Measurements from ENCODE around the gene EYS.

Gene EYS

GRCh38 chr6:65707126-65707826, at the start of gene EYS:
Gene EYS (minus strand): TSS chr6:65707226. CDS start chr6:65495410, 211,816 bp downstream.
- no peak for DNase-seq (ENCODE audit: low read depth in 3 of 3)

GRCh38 chr6:65746302-65746701, 39.3 kb upstream of the EYS start:
- no peak for DNase-seq (ENCODE audit: low read depth in 3 of 3)

GRCh38 chr6:65745614-65746013, 38.6 kb upstream of the EYS start:
- DNase-seq (ENCODE audit: low read depth in 3 of 3) = no peak

- DNase-seq (ENCODE audit: low read depth in 3 of 3) = no peak
These were observed 22.0 kb upstream of the EYS start for GRCh38 chr6:65728879-65729479.

- DNase-seq (ENCODE audit: low read depth in 3 of 3) = no peak
These were observed 12.1 kb upstream of the EYS start for GRCh38 chr6:65719101-65719500.

GRCh38 chr6:65711531-65711930, 4.5 kb upstream of the EYS start:
- no peak for DNase-seq (ENCODE audit: low read depth in 3 of 3)

- no peak for DNase-seq (ENCODE audit: low read depth in 3 of 3)
These were observed 2.2 kb upstream of the EYS start for GRCh38 chr6:65709099-65709830.

- no peak for DNase-seq (ENCODE audit: low read depth in 3 of 3)
These were observed 1.1 kb upstream of the EYS start for GRCh38 chr6:65708162-65708561.

- no peak for DNase-seq (ENCODE audit: low read depth in 3 of 3)
These were observed 590 bp downstream of the EYS start for GRCh38 chr6:65706436-65706835.

- no peak for DNase-seq (ENCODE audit: low read depth in 3 of 3)
These were observed 5.7 kb downstream of the EYS start for GRCh38 chr6:65701325-65701724.

- no peak for DNase-seq (ENCODE audit: low read depth in 3 of 3)
These were observed 6.5 kb downstream of the EYS start for GRCh38 chr6:65700561-65700960.

- no peak for DNase-seq (ENCODE audit: low read depth in 3 of 3)
These were observed 14.9 kb downstream of the EYS start for GRCh38 chr6:65692109-65692508.

GRCh38 chr6:65680232-65680631, 26.8 kb downstream of the EYS start:
- DNase-seq (ENCODE audit: low read depth in 3 of 3) = no peak

GRCh38 chr6:65671922-65672321, 35.1 kb downstream of the EYS start:
- DNase-seq (ENCODE audit: low read depth in 3 of 3) = no peak

- no peak for DNase-seq (ENCODE audit: low read depth in 3 of 3)
These were observed 38.9 kb downstream of the EYS start for GRCh38 chr6:65667916-65668656.

GRCh38 chr6:65650086-65650485, 56.9 kb downstream of the EYS start:
- no peak for DNase-seq (ENCODE audit: low read depth in 3 of 3)

GRCh38 chr6:65649392-65649791, 57.6 kb downstream of the EYS start:
- DNase-seq (ENCODE audit: low read depth in 3 of 3) = no peak

GRCh38 chr6:65646544-65646943, 60.5 kb downstream of the EYS start:
- DNase-seq (ENCODE audit: low read depth in 3 of 3) = no peak

- DNase-seq (ENCODE audit: low read depth in 3 of 3) = no peak
These were observed 64.2 kb downstream of the EYS start for GRCh38 chr6:65642776-65643175.

GRCh38 chr6:65638047-65638831, 68.8 kb downstream of the EYS start:
- no peak for DNase-seq (ENCODE audit: low read depth in 3 of 3)

- no peak for DNase-seq (ENCODE audit: low read depth in 3 of 3)
These were observed 69.6 kb downstream of the EYS start for GRCh38 chr6:65637289-65638046.

Data from stimulated activated CD4-positive, alpha-beta T cell treated with anti-CD3 and anti-CD28 coated beads, TNF-alpha, amount 100 ng/mL, for 24 hours (primary cell).